ENCODE data around the gene GMEB2.

- TF ChIP-seq CTCF (IDR thresholded peaks at IDR 0.05) (no peak), POLR2A (IDR thresholded peaks at IDR 0.05) (no peak)
Observed at GRCh38 chr20:63582382-63583063, 44.4 kb downstream of the GMEB2 start.
